Pericardium fibroblast (primary cell): ENCODE measurements around the gene OR2T34. TPM values are rescaled to one million over a fixed set of nuclear protein-coding genes. Genes with fewer than 3 reads are reported as not detected.

Experiments used
- total RNA-seq: library from RNA; depleted of rRNA; stranded (reverse); fragments of >200 nt; gene quantifications from 2 replicates; pipeline ENCODE4 v1.2.3, GENCODE V29; 2015

OR2T34 gene, protein sequence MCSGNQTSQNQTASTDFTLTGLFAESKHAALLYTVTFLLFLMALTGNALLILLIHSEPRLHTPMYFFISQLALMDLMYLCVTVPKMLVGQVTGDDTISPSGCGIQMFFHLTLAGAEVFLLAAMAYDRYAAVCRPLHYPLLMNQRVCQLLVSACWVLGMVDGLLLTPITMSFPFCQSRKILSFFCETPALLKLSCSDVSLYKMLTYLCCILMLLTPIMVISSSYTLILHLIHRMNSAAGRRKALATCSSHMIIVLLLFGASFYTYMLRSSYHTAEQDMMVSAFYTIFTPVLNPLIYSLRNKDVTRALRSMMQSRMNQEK
- not detected in 2 replicates for total RNA-seq

DNA sequence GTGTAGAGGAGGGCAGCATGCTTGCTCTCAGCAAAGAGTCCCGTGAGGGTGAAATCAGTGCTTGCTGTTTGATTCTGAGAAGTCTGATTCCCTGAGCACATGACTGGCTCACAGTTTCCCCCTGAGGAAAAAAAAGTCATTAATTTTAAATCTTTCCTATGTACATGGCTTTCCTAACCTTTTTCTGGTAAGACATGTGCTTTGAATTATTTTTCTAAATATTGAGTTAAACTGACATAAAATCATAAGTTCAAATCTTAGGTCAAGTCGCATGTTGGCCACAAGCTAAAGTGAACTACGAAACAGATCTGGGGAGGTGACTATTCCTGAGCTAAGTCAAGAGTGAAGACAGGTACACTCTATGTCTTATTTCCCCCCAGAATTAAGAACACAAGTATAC lies at the start of gene OR2T34:
OR2T34 (minus strand) TSS at position 101 of the 400 bp plus-strand sequence; CDS start at position 101, 0 bp downstream.

DNA sequence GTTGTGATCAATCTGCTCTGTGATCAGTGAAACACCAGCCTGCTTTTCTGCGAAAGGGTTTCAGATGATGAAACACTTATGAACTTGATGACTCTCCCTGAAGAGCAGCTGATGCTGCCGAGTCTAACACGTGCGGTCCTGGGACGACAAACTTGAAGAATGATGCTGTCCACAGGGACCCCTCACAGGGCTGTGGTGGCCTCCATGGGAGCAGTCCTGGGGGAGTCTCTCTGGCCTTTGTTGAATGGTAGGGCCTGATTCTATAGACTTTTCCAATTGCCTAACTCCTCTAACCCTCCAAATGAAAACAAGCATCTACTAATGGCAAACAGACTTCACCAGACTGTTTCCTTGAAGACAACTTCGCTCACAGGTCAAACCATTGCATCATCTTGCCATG lies 23.0 kb upstream of the OR2T34 start, which contains the start of gene OR2T10:
OR2T10 (minus strand) TSS at position 112 of the 400 bp plus-strand sequence. CDS start 3,932 bp downstream, outside the sequence.

DNA sequence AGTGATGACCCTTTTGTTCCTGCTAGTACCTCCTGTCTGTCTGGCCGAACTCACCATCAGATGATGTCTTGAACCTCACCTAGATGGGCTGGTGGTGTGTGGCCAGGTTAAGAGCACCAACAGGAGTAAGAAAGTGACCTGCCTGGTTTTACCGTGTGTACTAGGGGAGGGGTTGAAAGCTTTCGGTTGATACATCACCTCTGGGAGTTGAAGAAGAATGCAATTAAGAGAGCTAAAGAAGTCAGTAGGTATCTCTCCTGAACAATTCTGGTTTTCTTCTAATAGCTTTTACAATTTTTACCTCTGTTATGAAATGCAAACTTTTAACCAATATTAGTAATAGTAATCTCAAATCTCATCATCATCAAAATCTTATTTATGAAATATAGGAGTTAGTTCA lies 11.9 kb downstream of the OR2T34 start, which contains the start of gene OR2T29:
OR2T29 (minus strand) TSS at position 101 of the 400 bp plus-strand sequence. CDS start 3,281 bp downstream, outside the sequence.

Other genes starting within 250 kb of the OR2T34 start
- not detected in 2 replicates for gene OR14C36, start 226.0 kb downstream of the OR2T34 start, total RNA-seq
- not detected in 2 replicates for gene OR2T4, start 213.1 kb downstream of the OR2T34 start, total RNA-seq
- gene OR2T6, start 199.0 kb downstream of the OR2T34 start, total RNA-seq, result not detected in 2 replicates
- gene OR2T1, start 171.7 kb downstream of the OR2T34 start, total RNA-seq, result not detected in 2 replicates
- gene OR2T2, start 129.1 kb downstream of the OR2T34 start, total RNA-seq, result not detected in 2 replicates
- gene OR2T3, start 101.4 kb downstream of the OR2T34 start, total RNA-seq, result not detected in 2 replicates
- not detected in 2 replicates for gene OR2T5, start 86.2 kb downstream of the OR2T34 start, total RNA-seq
- gene OR2G6, start 66.7 kb downstream of the OR2T34 start, total RNA-seq, result not detected in 2 replicates
- gene OR2T29, start 12.0 kb downstream of the OR2T34 start, total RNA-seq, result not detected in 2 replicates
- not detected in 2 replicates for gene OR2T10, start 22.9 kb upstream of the OR2T34 start, total RNA-seq
- not detected in 2 replicates for gene OR2T11, start 60.3 kb upstream of the OR2T34 start, total RNA-seq
- gene OR2T35, start 70.5 kb upstream of the OR2T34 start, total RNA-seq, result not detected in 2 replicates
- gene OR2T27, start 80.8 kb upstream of the OR2T34 start, total RNA-seq, result not detected in 2 replicates
- not detected in 2 replicates for gene OR14I1, start 128.0 kb upstream of the OR2T34 start, total RNA-seq
- gene LYPD8, start 181.0 kb upstream of the OR2T34 start, total RNA-seq, result not detected in 2 replicates